Superior temporal gyrus (tissue), 1 donor: Measurements from ENCODE around the gene RYR3.

Experiments used
- DNase-seq: peaks from one replicate; pipeline ENCODE4 v3.0.0-alpha.2; 2016; ENCODE audit errors: extremely low spot score

Gene RYR3

DNA sequence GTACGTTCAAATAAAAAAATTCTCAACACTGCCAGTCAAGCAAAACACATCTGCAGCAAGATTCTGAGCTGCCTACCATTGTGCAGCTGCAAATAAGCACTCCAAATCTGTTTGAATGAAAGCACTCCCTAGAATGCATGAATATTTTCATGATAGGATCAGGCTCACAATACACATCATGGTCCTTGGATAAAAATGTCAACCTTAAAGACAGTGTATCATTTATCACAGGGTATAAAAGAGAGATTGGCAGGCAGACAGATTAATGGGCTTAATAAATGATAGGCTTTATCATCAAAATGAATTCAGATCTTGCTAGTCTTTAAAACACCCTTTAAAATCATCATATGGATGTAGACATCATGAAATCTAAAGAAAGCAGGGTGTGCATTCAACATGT is 9.2 kb downstream of the RYR3 start:
- no peak for DNase-seq

GRCh38 chr15:33322091-33322490 is 11.3 kb downstream of the RYR3 start:
- no peak for DNase-seq

DNA sequence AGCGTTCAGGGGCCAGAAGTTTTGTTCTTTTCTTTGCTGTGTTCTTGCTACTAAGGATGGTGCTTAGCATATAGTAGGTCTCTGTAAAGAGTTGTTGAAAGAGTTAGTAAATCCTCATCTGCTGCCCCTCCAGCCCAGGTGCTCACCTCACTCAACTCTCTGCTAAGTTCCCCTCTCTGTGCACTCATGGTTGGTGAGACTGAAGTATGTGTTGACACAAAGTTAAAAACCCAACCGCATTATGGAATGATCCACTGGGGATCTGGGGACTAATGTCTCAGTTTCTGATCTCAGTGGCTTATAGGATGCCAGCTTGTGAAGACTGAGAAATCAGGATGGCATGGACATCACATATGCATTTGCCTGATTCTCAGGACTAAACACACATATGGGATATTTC is 13.8 kb downstream of the RYR3 start:
- DNase-seq = no peak

DNA sequence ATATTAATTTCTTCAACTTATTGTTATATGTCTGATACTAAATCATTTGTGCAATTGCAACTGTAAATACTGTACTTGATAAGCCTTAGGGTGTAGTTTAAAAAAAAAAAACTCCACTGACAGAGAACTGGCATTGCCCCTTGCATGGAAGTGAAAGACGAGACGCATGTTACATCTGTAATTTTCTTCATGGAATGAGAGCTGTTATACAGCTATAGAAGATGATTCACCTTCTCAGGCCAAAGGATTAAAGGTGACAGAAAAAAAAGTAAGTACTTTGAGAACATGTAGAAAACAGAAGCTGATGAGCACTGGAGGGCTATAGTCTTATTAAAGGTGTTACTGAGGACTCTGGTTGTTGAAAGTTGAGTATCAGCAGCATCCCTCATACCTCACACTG is 16.1 kb downstream of the RYR3 start:
- no peak for DNase-seq

GRCh38 chr15:33328106-33328505 is 17.3 kb downstream of the RYR3 start:
- DNase-seq = no peak

DNA sequence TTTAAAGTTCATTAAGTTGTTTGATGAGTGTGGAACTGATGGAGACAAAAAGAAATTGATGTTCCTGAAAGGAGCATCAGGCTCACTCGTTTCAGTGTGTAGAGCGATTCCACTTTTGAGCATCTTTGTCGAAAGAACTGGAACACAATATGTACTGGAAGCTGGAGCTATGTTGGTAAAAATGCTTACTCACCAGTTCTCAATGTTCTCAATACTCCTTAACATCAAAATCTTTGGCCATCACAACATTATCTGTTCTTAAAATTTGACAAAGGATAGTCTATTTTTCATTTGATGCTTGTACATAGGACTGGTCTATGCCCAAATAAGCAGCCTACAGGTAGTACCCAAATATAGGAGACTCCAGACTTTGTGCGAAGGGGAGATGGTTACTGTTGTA is 18.7 kb downstream of the RYR3 start:
- no peak for DNase-seq

DNA sequence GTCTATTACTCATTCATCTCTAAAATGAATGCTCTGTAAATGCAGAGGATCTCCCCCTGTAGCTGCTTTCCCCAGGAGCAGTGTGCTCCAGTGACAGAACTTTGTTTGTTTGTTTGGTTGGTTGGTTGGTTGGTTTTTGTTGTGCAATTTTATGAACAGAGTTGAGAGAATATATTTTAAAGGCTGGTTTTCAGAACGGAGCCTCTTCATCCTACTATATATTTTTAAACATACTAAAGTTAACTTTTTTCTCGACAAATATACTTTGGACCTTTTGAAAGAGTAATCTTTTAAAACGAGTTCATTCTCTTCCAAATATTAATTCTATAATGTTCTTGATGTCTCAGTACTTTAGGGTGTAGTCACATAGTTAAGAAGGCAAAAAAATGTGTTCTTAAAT is 20.2 kb downstream of the RYR3 start:
- no peak for DNase-seq

GRCh38 chr15:33341953-33342352 is 31.2 kb downstream of the RYR3 start:
- no peak for DNase-seq

- DNase-seq = no peak
Measured at GRCh38 chr15:33343275-33343674, 32.5 kb downstream of the RYR3 start.

DNA sequence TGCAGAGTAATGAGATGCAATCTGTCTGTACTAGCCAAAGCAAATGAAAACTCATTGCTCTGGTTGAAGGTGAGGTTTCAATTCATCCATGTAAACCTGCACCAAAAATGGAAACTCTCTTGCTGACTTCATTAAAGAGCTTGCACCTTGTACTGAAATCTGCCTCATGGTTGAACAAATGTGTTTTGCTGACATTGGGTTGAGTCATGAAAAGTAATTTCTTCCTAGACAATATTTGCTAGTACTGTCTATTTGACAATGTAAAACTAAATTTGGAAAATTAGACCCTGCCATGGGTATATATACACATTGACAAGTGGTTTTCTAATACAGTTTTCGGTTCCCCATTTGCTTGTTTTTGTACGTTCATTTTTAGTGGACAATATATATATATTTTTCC is 33.3 kb downstream of the RYR3 start:
- no peak for DNase-seq

DNA sequence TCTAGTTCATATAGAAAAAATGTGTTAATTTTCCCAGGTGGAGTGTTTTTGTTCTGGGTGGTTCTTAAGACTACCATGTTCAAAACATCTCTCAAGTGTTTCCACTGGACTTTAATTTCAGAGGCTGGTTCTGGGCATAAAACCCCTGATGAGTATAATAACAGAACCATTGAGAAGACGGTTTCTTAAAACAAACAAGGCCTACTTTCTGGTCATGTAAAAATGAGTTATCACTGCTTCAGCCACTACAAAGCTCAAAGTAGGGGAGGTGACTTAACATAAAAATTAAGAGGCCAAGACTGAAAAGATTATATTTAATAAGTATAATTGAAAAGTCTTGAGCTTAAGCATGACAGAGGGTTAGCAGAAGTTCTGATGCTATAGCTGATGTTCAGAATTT is 33.8 kb downstream of the RYR3 start:
- no peak for DNase-seq

DNA sequence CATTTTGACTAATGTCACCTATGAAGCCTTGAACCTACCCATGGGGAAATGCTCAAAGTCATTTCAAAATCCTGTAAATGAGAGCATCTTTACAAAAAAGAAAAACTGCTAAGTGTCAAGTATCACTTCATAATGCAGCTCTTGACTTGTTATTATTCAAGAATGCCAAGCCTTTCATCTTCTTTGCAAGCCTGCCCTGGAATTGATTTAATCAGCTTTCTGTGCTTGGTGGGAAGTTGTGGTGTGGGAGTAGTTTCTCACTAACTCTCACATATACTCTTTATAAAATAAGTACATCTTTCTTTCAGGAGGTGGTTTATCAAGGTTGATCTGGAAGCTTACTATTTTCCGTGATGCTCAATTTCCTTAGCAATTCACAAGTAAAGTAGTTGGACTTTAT is 43.6 kb downstream of the RYR3 start:
- DNase-seq = no peak

DNA sequence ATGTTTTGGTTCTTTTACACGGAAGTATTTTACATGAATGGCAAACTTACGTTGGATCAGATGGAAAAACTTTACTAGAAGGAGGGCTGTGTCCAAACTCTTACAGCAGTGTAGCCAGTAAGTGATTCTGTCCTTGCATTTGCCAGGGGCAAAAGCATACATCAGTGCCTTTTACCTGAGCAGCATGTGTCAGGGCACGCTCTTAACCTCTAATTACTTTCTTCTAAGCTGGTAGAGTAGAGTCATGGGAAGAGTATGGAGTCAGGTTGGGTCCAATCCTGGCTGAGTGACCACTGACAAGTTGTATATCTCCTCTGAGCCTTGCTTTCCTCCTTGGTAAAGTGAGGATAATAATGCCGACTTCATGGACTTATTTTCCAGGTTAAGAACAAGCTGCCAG is 47.1 kb downstream of the RYR3 start:
- DNase-seq = no peak

GRCh38 chr15:33358306-33358705 is 47.5 kb downstream of the RYR3 start:
- no peak for DNase-seq

DNA sequence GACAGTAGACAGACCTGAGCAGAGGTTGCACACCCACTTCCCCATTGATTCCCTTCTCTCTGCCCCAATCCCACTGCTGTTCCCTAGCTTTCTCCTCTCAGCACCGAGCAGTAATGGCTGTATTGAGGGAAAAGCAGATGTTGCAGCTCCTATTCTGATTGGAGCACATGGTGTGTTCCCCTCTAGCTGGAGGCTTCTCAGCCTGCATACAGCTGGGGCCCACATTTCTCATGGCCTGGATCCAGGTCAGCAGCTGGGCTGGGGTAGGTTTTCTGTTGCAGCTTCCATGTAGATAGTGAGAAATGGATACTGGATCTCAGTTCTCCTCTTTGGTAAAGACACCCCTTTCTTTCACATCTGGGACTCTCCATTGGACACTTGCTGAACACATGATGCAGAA is 50.1 kb downstream of the RYR3 start:
- DNase-seq = no peak

DNA sequence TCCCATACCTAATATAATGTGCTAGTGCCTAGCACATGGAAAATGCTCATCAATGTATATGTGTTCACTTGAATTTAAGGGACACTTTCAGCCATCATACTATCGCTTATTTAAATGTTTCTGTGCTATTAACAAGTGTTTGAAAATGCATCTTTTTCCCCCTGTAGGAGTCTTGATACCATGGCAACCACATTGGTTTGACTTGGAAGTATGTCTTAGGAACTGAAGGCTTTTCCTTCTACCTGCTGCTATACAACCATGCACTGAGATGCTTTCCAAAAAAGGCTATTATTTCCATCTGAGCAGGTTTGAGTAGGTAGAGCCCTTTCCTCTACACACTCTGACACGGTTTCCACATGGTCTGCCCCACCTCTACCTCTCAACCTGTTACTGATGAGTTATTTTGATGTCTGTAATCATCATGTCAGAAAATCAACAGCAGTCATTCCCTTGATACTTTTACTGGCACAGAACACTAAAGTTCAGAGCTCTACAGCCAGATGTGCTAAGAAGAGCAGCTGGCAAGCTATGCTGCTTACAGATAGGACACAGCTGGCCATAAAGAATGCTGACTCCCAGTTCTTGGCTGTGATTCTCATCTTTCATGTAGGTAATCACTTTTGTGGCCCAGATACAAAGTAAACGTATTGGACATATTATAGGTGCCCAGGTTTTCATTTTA is 59.3 kb downstream of the RYR3 start:
- DNase-seq = no peak

GRCh38 chr15:33370623-33371020 is 59.9 kb downstream of the RYR3 start:
- no peak for DNase-seq

DNA sequence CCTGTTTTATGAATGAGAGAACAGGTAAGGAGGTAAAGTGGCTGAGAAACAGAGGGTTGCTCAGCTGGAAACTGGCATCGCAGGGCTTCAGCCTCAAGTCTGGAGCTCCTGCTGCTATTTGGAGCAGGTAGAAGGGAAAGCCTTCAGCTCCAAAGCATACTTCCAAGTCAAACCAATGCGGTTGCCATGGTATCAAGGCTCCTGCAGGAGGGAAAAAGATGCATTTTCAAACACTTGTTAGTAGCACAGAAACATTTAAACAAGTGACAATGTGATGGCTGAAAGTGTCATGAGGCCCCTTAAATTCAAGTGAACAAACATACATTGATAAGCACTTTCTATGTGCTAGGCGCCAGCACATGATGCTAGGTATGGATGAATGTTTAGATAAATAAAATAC is 60.4 kb downstream of the RYR3 start:
- no peak for DNase-seq

DNA sequence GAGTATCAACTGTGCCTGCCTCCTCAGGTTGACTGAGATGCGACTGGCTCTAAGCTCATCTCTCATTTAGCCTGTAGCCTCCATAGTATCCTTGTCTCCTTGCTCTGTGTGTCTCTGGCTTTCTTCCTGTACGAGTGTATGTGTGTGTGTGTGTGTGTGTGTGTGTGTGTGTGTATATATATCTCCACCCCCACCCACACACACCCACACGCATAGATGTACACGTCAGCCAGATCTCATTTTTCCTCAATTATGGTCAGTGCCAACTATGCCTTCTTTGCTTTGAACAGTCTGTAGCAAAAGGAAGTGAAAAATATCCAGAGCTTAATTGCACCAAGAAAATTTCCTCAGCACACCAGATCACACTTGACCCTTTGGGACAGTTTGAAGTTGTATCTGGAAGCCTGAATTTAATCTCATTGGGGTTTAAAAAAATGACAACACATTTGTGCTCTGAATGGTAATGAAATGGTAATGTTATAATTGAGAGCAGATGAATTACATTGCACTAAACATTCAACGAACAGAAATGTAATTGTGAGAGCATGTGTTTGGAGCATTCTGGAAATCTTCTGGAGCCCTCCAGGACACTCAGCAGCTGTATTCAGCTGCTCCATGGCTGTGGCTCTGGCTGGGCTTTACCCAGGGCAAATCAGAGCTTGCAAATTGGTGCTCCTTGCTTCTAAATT is 63.6 kb downstream of the RYR3 start:
- DNase-seq = peak; percentile 40

DNA sequence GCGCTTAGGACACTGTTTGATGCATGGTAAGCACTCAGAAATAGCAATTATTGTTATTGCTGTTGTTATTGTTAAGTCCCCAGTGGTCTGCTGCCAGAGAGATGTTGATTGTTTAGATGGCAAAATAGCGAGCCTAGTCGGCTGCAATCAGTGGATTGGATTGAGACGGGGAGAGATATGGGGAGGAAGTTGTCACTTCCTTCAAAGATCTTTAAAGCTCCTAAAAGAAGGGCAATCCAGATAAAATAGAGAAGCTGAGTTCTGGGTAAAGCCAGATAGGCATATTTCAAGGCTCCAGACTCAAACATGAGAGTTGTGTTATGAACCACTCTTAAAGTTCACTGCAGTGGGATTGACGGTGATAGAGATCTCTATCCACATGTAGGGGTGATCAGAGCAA is 64.5 kb downstream of the RYR3 start:
- no peak for DNase-seq

- no peak for DNase-seq
Measured at GRCh38 chr15:33377204-33377603, 66.4 kb downstream of the RYR3 start.

GRCh38 chr15:33378866-33379480 is 68.2 kb downstream of the RYR3 start:
- DNase-seq = no peak

DNA sequence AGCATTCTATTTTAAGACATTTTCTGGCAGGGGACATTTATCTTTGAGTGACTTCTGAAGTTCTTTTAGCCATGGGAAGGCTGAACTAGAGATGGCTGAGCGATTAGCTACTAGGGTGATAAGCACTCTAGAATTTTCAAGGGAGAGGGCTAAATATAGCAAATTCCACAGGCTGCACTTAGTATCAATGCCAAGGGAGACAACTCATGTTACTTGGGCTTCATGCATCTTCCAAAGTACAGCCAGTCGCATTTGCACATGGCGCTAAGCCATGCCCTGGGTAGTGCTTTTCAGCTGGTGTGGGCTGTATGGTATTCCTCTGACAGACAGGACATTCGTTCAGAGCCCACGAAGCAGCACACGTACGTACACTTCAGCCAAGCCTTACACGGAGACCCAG is 69.6 kb downstream of the RYR3 start:
- DNase-seq = no peak
